GM19397 (cell line): ENCODE results near the gene FLNB.
A peak's percentile ranks its signal among the peaks of the same experiment; 100 is the strongest.

ENCODE experiments used
- ATAC-seq: cut with Tn5 transposase; IDR thresholded peaks from one replicate; pipeline ENCODE4 v1.9.1; 2021; ENCODE audit warnings: mild to moderate bottlenecking, moderate library complexity; ENCODE audit not compliant: unreplicated experiment

The FLNB gene

GRCh38 chr3:58026598-58026997 lies 18.4 kb downstream of the FLNB start:
- no peak for ATAC-seq

DNA sequence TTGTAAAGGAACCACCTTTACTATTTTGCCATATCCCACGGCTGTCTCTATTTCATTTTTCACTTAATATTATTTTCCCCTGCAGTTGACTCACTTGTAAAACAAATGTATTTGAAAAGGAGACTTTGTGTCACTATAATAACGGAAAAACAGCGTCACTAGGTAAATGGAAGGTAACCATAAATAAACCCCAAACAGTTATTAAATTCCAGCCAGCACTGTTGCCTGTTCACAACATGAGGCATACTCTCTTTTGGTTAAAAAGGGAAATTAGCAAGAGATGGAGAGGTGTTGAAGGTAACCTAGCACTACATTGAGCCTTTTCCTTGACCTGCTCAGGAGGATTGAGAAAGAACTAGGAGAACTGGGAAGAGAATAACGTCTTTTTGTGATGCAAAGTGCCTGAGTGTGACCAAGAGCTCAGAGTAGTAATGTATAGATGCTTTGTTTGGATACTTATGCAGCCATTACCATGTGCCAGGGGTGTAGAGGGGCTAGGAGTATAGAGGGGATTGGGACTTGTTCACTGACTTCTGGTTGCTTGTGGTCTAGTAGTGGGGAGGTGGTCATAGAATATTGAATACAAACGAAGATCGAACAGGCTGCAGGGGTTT lies 19.6 kb downstream of the FLNB start:
- no peak for ATAC-seq

DNA sequence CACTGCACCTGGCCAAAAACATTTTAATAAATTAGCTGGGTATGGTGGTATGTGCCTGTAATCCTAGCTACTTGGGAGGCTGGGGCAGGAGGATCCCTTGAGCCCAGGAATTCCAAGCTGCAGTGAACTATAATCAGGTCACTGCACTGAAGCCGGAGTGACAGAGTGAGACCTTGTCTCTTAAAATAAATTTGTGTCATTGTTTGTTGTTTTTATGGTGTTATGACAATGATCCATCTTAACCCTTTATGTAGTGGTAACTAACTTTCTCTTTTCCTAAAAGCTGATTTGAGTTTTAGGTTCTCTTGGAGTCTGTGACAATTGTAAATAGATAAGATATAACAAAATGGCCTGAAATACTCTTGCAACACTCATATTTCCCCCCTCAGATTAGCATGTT lies 20.7 kb downstream of the FLNB start:
- no peak for ATAC-seq

- no peak for ATAC-seq
These were observed 21.8 kb downstream of the FLNB start for GRCh38 chr3:58029842-58030584.

GRCh38 chr3:58032186-58032585 lies 24.0 kb downstream of the FLNB start:
- no peak for ATAC-seq

GRCh38 chr3:58034738-58035523 lies 26.7 kb downstream of the FLNB start:
- peak; percentile 96 for ATAC-seq

- ATAC-seq, result no peak
These were observed 27.5 kb downstream of the FLNB start for GRCh38 chr3:58035524-58036255.

- no peak for ATAC-seq
These were observed 28.2 kb downstream of the FLNB start for GRCh38 chr3:58036293-58037032.

GRCh38 chr3:58037141-58037910 lies 29.1 kb downstream of the FLNB start:
- no peak for ATAC-seq

DNA sequence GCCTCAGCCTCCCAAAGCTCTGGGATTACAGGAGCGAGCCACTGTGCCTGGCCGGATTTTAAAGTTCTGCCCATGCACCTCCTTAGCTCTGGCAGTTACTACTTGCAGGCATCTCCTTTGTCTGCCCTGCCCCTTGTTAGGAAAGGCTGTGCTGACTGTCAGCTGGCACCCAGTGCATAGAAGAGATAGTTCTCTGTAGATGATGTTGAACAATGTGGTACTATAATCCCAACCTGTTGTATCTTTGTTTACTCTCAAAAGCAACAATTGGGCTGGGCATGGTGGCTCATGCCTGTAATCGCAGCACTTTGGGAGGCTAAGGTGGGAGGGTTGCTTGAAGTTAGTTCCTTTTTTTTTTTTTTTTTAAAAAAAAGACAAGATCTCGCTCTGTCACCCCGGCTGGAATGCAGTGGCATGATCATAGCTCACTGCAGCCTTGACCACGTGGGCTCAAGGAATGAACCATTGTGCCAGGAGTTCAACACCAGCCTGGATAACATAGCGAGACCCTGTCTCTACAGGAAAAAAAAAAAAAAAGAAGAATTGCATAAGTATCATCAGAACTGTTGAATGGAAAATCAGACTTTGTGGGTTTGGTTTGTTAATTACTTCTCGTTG lies 30.6 kb downstream of the FLNB start:
- no peak for ATAC-seq

GRCh38 chr3:58039601-58040000 lies 31.4 kb downstream of the FLNB start:
- no peak for ATAC-seq

DNA sequence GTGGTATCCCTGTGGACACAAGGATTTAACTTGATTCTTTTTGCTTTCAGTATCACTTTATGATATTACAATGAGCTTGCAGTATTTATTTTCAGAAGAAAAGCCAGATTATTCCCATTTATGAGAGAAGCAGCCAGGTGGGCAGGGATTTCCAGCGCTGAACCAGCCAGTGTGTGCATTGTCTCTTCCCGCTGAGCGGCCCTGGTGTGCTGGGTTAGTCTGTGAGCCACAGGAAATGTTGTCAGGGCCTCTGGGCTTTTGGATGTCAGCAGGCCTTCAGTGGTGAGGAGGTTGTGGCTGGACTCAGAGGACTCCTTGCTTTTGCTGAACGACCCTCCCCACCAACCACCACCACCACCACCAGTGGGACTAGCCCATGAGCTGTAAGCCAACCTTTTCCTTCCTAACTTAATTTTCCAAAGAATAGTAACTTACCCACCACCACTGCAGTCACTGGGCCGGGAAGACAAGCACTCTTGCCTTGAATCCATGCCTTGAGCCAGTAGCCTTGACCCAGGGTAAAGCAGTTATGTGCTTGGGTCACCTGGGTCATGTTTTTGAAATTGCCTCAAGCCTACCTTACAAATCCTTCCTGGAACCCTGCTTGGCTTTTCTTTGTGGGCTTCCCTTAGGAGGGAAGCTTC lies 33.1 kb downstream of the FLNB start:
- peak; percentile 20 for ATAC-seq

DNA sequence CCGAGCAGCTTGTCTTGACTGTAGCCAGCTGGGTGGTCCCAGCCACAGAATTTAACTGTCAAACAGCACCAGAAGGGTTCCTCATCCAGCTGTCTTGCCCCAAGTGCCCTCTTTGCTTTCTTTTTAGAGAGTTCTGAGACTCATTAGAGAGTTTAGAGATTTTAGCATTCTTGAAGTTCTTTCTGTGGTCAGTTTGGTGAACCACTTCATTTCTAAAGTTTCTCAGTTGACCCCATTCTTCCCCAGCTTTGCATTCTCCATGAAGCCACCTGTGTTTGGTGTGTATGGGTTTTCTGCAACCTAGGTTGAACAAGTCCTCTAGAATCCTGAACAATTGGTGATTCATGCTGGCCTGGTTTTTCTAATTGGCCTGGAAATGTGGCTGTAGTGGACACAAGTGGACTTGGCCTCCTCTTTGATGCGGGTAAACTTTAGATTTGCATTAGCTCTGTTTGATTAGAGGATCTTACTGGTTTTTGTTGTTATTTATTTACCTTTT lies 33.7 kb downstream of the FLNB start:
- ATAC-seq, result peak; percentile 86

DNA sequence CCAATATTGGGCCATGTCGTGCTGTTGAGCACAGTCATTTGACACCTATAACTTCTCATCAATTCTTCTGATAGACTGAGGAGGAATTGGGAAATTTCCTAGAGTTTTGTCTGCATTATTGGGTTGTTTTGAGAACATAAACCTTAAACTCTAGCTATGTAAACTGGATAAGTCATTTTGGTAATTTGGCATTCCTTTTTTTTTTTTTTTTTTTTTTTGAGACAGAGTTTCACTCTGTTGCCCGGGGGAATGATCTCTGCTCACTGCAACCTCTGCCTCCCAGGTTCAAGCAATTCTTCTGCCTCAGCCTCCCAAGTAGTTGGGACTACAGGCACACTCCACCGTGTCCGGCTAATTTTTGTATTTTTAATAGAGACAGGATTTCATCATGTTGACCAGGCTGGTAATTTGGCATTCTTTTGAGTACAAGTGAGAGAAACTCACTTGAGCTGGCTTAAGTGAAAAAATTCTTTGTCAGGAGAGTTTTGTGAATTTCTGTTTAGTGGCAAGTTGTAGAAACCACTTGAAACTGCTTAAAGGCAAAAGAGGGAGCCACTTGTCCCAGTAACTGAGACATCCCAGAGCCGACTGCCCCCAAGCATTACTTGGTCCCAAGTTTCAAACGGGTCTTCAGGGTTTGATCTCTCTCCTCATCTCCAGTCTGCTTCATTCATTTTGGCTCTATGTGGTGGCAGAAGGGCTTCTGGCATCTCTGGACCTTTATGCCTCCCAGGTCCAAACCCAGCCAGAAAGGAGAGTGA lies 34.9 kb downstream of the FLNB start:
- ATAC-seq, result no peak

- ATAC-seq, result no peak
These were observed 35.7 kb downstream of the FLNB start for GRCh38 chr3:58043933-58044332.

DNA sequence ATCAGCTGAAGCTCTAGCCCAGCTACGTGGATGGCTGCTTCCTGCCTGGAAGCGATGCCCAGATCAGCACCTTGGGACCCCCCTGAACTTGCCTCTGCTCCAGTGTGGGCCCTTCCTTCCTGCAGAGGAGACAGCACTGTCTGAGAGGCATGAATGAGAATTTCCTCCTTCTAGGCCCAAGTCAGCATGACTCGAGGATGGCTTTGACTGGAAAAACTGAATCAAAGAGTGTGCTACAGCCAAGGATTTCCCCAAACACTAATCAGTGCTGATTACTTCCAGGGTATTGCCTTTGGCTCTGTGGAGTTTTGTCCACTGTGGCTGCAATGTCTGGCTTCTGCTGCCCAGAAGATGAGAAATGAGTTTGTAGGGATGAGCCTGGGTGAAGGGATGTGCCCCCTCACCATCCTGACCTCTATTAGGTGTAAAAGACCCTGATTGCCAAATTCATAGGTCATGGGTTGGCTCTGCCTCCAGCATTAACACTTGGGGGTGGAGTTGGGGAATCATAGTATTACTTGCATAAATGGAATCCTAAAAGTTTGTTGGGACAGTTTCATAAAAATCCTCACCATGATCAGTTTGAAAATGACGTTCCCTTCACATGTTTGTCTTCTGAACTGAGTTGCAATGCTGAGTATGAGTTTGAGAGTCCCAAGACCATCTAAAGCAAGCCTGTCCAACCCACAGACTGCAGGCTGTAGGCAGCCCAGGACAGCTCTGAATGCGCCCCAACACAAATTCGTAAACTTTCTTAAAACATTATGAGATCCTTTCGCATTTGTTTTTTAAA lies 36.7 kb downstream of the FLNB start:
- no peak for ATAC-seq

DNA sequence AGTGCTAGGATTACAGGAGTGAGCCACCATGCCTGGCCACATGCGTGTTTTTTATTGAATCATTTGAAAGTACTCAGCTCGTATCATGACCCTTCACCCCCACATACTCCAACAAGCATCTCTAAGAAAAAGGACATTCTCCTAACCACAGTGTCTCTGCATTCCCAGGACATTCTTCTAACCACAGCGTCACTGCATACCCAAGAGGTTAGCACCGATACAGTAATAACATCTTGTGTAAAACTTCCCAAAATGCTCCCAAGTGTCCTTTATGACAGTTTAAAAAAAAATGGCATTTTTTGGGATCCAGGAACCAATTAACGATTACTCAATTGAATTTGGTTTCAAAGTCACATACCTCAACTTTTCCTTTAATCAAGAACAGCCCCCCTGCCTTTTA lies 39.6 kb downstream of the FLNB start:
- no peak for ATAC-seq
